GM23338 (cell line): ENCODE data around the gene KRTAP4-1. TPM values are rescaled to one million over a fixed set of nuclear protein-coding genes. Genes with fewer than 3 reads are reported as not detected.

ENCODE experiments used
- ATAC-seq: fragments of 200-7000 bp; cut with Tn5 transposase; 3 replicates; pipeline ENCODE4 v1.9.1; 2020
- DNase-seq: peaks from one replicate; pipeline ENCODE4 v3.0.0-alpha.2; 2015; ENCODE audit warnings: low spot score
- H2AFZ ChIP-seq: fragments of 200-600 bp; sonication (generic); 2 replicates; pipeline ENCODE4 v1.8.0; 2016; ENCODE audit warnings: antibody characterized with exemption, mild to moderate bottlenecking, moderate library complexity
- H3F3A ChIP-seq: fragments of 200-600 bp; sonication (generic); replicated peaks from 2 replicates; pipeline ENCODE4 v1.8.0; 2017; ENCODE audit warnings: antibody characterized with exemption, mixed run types, low read depth
- H3K27ac ChIP-seq: fragments of 200-600 bp; sonication (generic); 2 replicates; pipeline ENCODE4 v1.6.1; 2016; ENCODE audit warnings: low read depth
- H3K27me3 ChIP-seq: fragments of 200-600 bp; sonication (generic); 2 replicates; pipeline ENCODE4 v1.8.0; 2016; ENCODE audit warnings: mild to moderate bottlenecking, mixed run types, moderate library complexity; ENCODE audit not compliant: insufficient read depth
- H3K36me3 ChIP-seq: fragments of 200-600 bp; sonication (generic); 2 replicates; pipeline ENCODE4 v1.8.0; 2016; ENCODE audit warnings: mild to moderate bottlenecking; ENCODE audit not compliant: insufficient read depth
- H3K4me1 ChIP-seq: fragments of 200-600 bp; sonication (generic); 2 replicates; pipeline ENCODE4 v1.8.0; 2016; ENCODE audit warnings: mild to moderate bottlenecking, moderate library complexity; ENCODE audit not compliant: insufficient read depth
- H3K4me2 ChIP-seq: fragments of 200-600 bp; sonication (generic); 2 replicates; pipeline ENCODE4 v1.7.1; 2017; ENCODE audit warnings: mixed run types
- H3K4me3 ChIP-seq: fragments of 200-600 bp; sonication (generic); 2 replicates; pipeline ENCODE4 v1.6.1; 2016; ENCODE audit warnings: mixed run types
- H3K79me2 ChIP-seq: fragments of 200-600 bp; sonication (generic); replicated peaks from 2 replicates; pipeline ENCODE4 v1.8.0; 2017; ENCODE audit warnings: mild to moderate bottlenecking; ENCODE audit not compliant: insufficient read depth
- H3K9me2 ChIP-seq: fragments of 200-600 bp; sonication (generic); 2 replicates; pipeline ENCODE4 v1.8.0; 2017; ENCODE audit not compliant: insufficient read depth
- H4K20me1 ChIP-seq: fragments of 200-600 bp; sonication (generic); replicated peaks from 2 replicates; pipeline ENCODE4 v1.8.0; 2017; ENCODE audit warnings: mild to moderate bottlenecking; ENCODE audit not compliant: insufficient read depth
- H3K27ac Mint-ChIP-seq: 2 replicates; pipeline ENCODE4 v1.8.0; 2020; ENCODE audit warnings: inconsistent platforms, mild to moderate bottlenecking, moderate library complexity, mixed read lengths
- H3K27me3 Mint-ChIP-seq: 3 replicates; pipeline ENCODE4 v1.8.0; 2022; ENCODE audit warnings: low read depth, mild to moderate bottlenecking, moderate library complexity, mixed read lengths, inconsistent platforms; ENCODE audit not compliant: insufficient read depth, poor library complexity
- H3K36me3 Mint-ChIP-seq: 3 replicates; pipeline ENCODE4 v1.8.0; 2021; ENCODE audit warnings: low read depth, mild to moderate bottlenecking, inconsistent platforms, moderate library complexity, mixed read lengths
- H3K4me1 Mint-ChIP-seq: 3 replicates; pipeline ENCODE4 v1.8.0; 2020; ENCODE audit warnings: mild to moderate bottlenecking, inconsistent platforms, mixed read lengths
- H3K4me3 Mint-ChIP-seq: 3 replicates; pipeline ENCODE4 v1.8.0; 2021; ENCODE audit warnings: moderate library complexity, mild to moderate bottlenecking, inconsistent platforms, mixed read lengths
- H3K9me3 Mint-ChIP-seq: 3 replicates; pipeline ENCODE4 v1.8.0; 2020; ENCODE audit warnings: moderate library complexity, mild to moderate bottlenecking, inconsistent platforms, mixed read lengths
- CTCF ChIP-seq, 2 experiments: fragments of 200-600 bp in 1 of 2; sonication (generic) in 1 of 2; conservative IDR thresholded peaks; 2 replicates each; pipeline versions ENCODE4 v1.5.1 to v1.6.1; 2016 to 2017; ENCODE audit warnings: antibody characterized with exemption in 2 of 2, low read depth in 2 of 2, mild to moderate bottlenecking in 2 of 2, moderate library complexity in 1 of 2
- EZH2 ChIP-seq: fragments of 200-600 bp; sonication (generic); IDR thresholded peaks from one replicate; pipeline ENCODE4 v1.8.0; 2017; ENCODE audit warnings: antibody characterized with exemption, mild to moderate bottlenecking, low read depth; ENCODE audit not compliant: unreplicated experiment
- EZH2phosphoT487 ChIP-seq: fragments of 200-600 bp; sonication (generic); IDR thresholded peaks from one replicate; pipeline ENCODE4 v1.8.1; 2018; ENCODE audit warnings: antibody characterized with exemption; ENCODE audit not compliant: unreplicated experiment
- JUNB ChIP-seq: IDR thresholded peaks from one replicate; pipeline ENCODE4 v1.6.1; 2016; ENCODE audit warnings: antibody characterized with exemption; ENCODE audit not compliant: unreplicated experiment
- POLR2AphosphoS5 ChIP-seq: IDR thresholded peaks from 2 replicates; pipeline ENCODE4 v1.6.1; 2016; ENCODE audit warnings: antibody characterized with exemption, low read depth
- STAT1 ChIP-seq: IDR thresholded peaks from one replicate; pipeline ENCODE4 v1.6.1; 2016; ENCODE audit warnings: antibody characterized with exemption; ENCODE audit not compliant: unreplicated experiment
- ZNF114 ChIP-seq: fragments of 250-450 bp; sonication (Bioruptor Pico); IDR thresholded peaks from 2 replicates; pipeline ENCODE4 v1.5.0; 2020; ENCODE audit warnings: mild to moderate bottlenecking, moderate library complexity
- ZNF331 ChIP-seq: fragments of 250-450 bp; sonication (Bioruptor Pico); IDR thresholded peaks from 2 replicates; pipeline ENCODE4 v1.5.0; 2020; ENCODE audit warnings: low read depth, mild to moderate bottlenecking, moderate library complexity
- ZNF462 ChIP-seq: fragments of 250-450 bp; sonication (Bioruptor Pico); IDR thresholded peaks from 2 replicates; pipeline ENCODE4 v1.5.0; 2020; ENCODE audit warnings: mild to moderate bottlenecking, moderate library complexity
- polyA plus RNA-seq: library from polyadenylated mRNA; unstranded; fragments of >200 nt; fragmentation: Nextera tagmentation; extraction: Ambion mirVana; gene quantifications from 2 replicates; pipeline ENCODE4 v1.2.1, GENCODE V29; 2016
- total RNA-seq: library from RNA; depleted of rRNA; stranded (reverse); fragments of >200 nt; shearing (Covaris generic); gene quantifications from 2 replicates; pipeline ENCODE4 v1.2.3, GENCODE V29; 2014

The KRTAP4-1 gene
- total and polyA plus RNA-seq, 2 experiments from 2014 or later: not detected

DNA sequence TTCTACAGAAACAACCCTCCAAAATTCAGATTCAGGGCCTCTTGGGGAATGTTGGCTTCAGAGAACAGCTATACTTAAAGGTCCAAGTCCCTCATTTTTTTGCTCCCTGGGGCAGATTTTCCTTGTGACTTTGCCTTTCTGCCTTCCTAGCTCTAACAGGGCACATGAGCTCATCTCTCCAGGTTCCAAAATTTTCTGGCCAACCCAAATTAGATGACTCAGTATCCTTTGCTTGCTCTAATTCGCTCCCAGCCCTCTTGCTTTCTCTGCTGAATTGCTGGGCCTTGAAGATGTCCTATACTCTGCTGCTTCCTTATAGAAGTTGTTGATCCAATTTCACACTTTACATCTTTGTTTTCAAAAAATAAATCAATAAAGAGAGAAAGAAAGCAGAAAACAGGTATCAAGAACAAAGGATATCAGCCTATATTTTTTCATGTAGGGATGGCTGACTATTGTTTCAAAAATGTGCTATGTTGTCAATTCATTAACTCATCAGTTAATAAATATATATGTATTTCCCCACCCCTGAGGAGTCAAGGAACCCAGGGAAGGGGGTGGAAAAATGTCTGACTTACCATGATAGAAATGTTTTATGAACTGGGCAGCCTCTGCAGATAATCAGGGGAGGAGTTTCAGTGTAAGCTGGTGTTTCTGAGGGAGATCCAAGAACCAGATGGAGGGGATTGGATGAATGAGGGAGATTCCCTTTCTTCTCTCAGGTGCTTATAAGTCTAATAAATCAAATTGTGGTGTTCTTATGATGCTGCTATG is 5.7 kb downstream of the KRTAP4-1 start:
- H3F3A ChIP-seq: no peaks in the 10 kb centered on the region
- H3K4me1 ChIP-seq: no peaks in the 10 kb centered on the region
- no peaks in the 10 kb centered on the region for H3K36me3 Mint-ChIP-seq
- H2AFZ ChIP-seq: no peak overlapping the region
- H3K4me3 Mint-ChIP-seq: no peak overlapping the region
- H3K36me3 ChIP-seq: no peaks in the 10 kb centered on the region
- no peaks in the 10 kb centered on the region; the same call in 1 of the 2 replicates for H4K20me1 ChIP-seq
- H3K27ac ChIP-seq: no peak overlapping the region
- no peaks in the 10 kb centered on the region for H3K9me3 Mint-ChIP-seq
- no peak overlapping the region for H3K4me2 ChIP-seq
- H3K27me3 ChIP-seq: no peaks in the 10 kb centered on the region
- H3K79me2 ChIP-seq: no peaks in the 10 kb centered on the region
- TF ChIP-seq POLR2AphosphoS5 (no peak), ZNF114 (CRISPR knock-in tag) (no peak), EZH2 (no peak), JUNB (no peak), ZNF331 (CRISPR knock-in tag) (no peak), STAT1 (no peak)
- H3K4me1 Mint-ChIP-seq: no peaks in the 10 kb centered on the region
- H3K27ac Mint-ChIP-seq: no peak overlapping the region
- peaks cover 5% of the 10 kb centered on the region for H3K27me3 Mint-ChIP-seq
- no peak for ATAC-seq
- H3K9me2 ChIP-seq: no peaks in the 10 kb centered on the region
- DNase-seq: no peak
- no peak overlapping the region for H3K4me3 ChIP-seq

DNA sequence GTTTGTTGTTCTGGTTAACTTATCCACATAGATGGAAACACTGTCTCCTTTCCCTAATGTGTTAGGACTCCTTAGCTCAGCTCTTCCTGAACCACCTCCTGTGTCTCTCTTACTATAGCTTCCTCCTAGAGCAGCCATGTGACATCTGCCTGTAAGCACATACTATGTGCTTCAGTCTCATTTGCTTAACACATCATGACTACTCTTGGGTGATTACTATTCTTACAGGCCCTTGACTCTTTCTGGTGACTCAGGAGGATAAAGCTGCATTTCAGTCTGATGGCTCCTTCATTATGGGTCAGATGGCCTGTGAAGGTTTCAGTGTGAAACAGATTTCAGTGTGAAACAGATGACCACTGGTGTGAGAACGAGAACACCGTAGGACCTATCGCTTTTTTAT is 6.4 kb downstream of the KRTAP4-1 start:
- no peaks in the 10 kb centered on the region for H3K9me2 ChIP-seq
- H3K27ac Mint-ChIP-seq: no peak overlapping the region
- no peak for TF ChIP-seq ZNF331 (CRISPR knock-in tag)
- TF ChIP-seq ZNF462 (CRISPR knock-in tag): no peak
- TF ChIP-seq JUNB: no peak
- TF ChIP-seq STAT1: no peak
- TF ChIP-seq EZH2phosphoT487: no peak
- TF ChIP-seq CTCF (conservative IDR thresholded peaks at IDR 0.05; ENCODE audit: low read depth in 2 of 2): no peak

More for the DNA sequence above, 6.4 kb downstream of the KRTAP4-1 start:
- Histone ChIP-seq H3K36me3 (no peaks in the 10 kb centered on the region), H3K27me3 (no peaks in the 10 kb centered on the region), H3K4me3 (no peak overlapping the region), H3K27ac (no peak overlapping the region), H3K4me2 (no peak overlapping the region), H3K79me2 (no peaks in the 10 kb centered on the region), H2AFZ (no peak overlapping the region), H3F3A (no peaks in the 10 kb centered on the region), H4K20me1 (no peaks in the 10 kb centered on the region; the same call in 1 of the 2 replicates), H3K4me1 (no peaks in the 10 kb centered on the region)
- Mint-ChIP-seq H3K4me1 (no peaks in the 10 kb centered on the region), H3K27me3 (peaks cover 5% of the 10 kb centered on the region), H3K4me3 (no peak overlapping the region), H3K9me3 (no peaks in the 10 kb centered on the region), H3K36me3 (no peaks in the 10 kb centered on the region)
- no peak for DNase-seq
- no peak for ATAC-seq
